HG03439 (cell line): ENCODE results near the gene AKAP13.
"Not testable (repeated sequence)": the region's sequence is repeated elsewhere in the genome, so short reads cannot be mapped to it uniquely, and the experiment has no call there.

Source experiments
- ATAC-seq: cut with Tn5 transposase; IDR thresholded peaks from one replicate; pipeline ENCODE4 v1.9.1; 2021; ENCODE audit warnings: mild to moderate bottlenecking, moderate library complexity; ENCODE audit not compliant: unreplicated experiment

AKAP13 gene

GRCh38 chr15:85380217-85380811 lies at the start of gene AKAP13:
Gene AKAP13 (plus strand): TSS chr15:85380603. CDS start chr15:85485721, 105,118 bp downstream.
- ATAC-seq: peak; percentile 93

- peak; percentile 67 for ATAC-seq
These were observed 49.4 kb upstream of the AKAP13 start for GRCh38 chr15:85330901-85331588.

GRCh38 chr15:85331655-85332285 lies 48.6 kb upstream of the AKAP13 start:
- ATAC-seq: no peak

GRCh38 chr15:85333132-85333831 lies 47.1 kb upstream of the AKAP13 start:
- no peak for ATAC-seq

- ATAC-seq: no peak
These were observed 46.2 kb upstream of the AKAP13 start for GRCh38 chr15:85334241-85334640.

- ATAC-seq: no peak
These were observed 45.0 kb upstream of the AKAP13 start for GRCh38 chr15:85335193-85335942.

GRCh38 chr15:85336880-85337279 lies 43.5 kb upstream of the AKAP13 start:
- no peak for ATAC-seq

GRCh38 chr15:85337425-85338074 lies 42.9 kb upstream of the AKAP13 start:
- no peak for ATAC-seq

GRCh38 chr15:85340321-85340665 lies 40.1 kb upstream of the AKAP13 start:
- ATAC-seq: no peak

- no peak for ATAC-seq
These were observed 39.6 kb upstream of the AKAP13 start for GRCh38 chr15:85340852-85341251.

GRCh38 chr15:85342163-85342562 lies 38.2 kb upstream of the AKAP13 start:
- ATAC-seq: not testable (repeated sequence)

- ATAC-seq: not testable (repeated sequence)
These were observed 37.0 kb upstream of the AKAP13 start for GRCh38 chr15:85343443-85343842.

- not testable (repeated sequence) for ATAC-seq
These were observed 36.2 kb upstream of the AKAP13 start for GRCh38 chr15:85344241-85344640.

- ATAC-seq: not testable (repeated sequence)
These were observed 35.7 kb upstream of the AKAP13 start for GRCh38 chr15:85344653-85345114.

GRCh38 chr15:85345196-85345918 lies 35.0 kb upstream of the AKAP13 start:
- not testable (repeated sequence) for ATAC-seq

- not testable (repeated sequence) for ATAC-seq
These were observed 33.8 kb upstream of the AKAP13 start for GRCh38 chr15:85346462-85347084.

- ATAC-seq: not testable (repeated sequence)
These were observed 32.9 kb upstream of the AKAP13 start for GRCh38 chr15:85347264-85348047.

GRCh38 chr15:85348048-85348766 lies 32.2 kb upstream of the AKAP13 start:
- not testable (repeated sequence) for ATAC-seq
